Loucy (cell line): Measurements from ENCODE around the gene DPEP3.

Experiments used
- H2AFZ ChIP-seq: fragments of 200-600 bp; sonication (generic); 2 replicates; pipeline ENCODE4 v1.6.0; 2016; ENCODE audit warnings: antibody characterized with exemption, mild to moderate bottlenecking, low read length, moderate library complexity
- H3F3A ChIP-seq: fragments of 200-600 bp; 2 replicates; pipeline ENCODE4 v1.6.0; 2016; ENCODE audit warnings: antibody characterized with exemption, low read depth, mild to moderate bottlenecking
- H3K27me3 ChIP-seq: fragments of 200-600 bp; sonication (generic); 2 replicates; pipeline ENCODE4 v1.6.1; 2014; ENCODE audit warnings: low read length, mild to moderate bottlenecking; ENCODE audit not compliant: insufficient read depth, poor library complexity, severe bottlenecking
- H3K36me3 ChIP-seq: fragments of 200-600 bp; sonication (generic); 2 replicates; pipeline ENCODE4 v1.6.1; 2016; ENCODE audit warnings: low read length; ENCODE audit not compliant: insufficient read depth
- H3K4me1 ChIP-seq: fragments of 200-600 bp; sonication (generic); 2 replicates; pipeline ENCODE4 v1.5.1; 2014; ENCODE audit warnings: low read length, mild to moderate bottlenecking; ENCODE audit not compliant: insufficient read depth, poor library complexity, severe bottlenecking
- H3K4me2 ChIP-seq: fragments of 200-600 bp; sonication (generic); 2 replicates; pipeline ENCODE4 v1.6.0; 2014; ENCODE audit warnings: antibody characterized with exemption, low read length, low read depth, mild to moderate bottlenecking; ENCODE audit not compliant: poor library complexity, severe bottlenecking
- H3K4me3 ChIP-seq: fragments of 200-600 bp; sonication (generic); 2 replicates; pipeline ENCODE4 v1.5.1; 2014; ENCODE audit warnings: low read length, mild to moderate bottlenecking, mixed read lengths; ENCODE audit not compliant: poor library complexity, severe bottlenecking
- H3K79me2 ChIP-seq: fragments of 200-600 bp; sonication (generic); 2 replicates; pipeline ENCODE4 v1.6.1; 2014; ENCODE audit warnings: low read length; ENCODE audit not compliant: insufficient read depth
- H3K9ac ChIP-seq: fragments of 200-600 bp; sonication (generic); 2 replicates; pipeline ENCODE4 v1.6.0; 2014; ENCODE audit warnings: mild to moderate bottlenecking, low read depth, low read length, moderate library complexity; ENCODE audit not compliant: poor library complexity, severe bottlenecking
- H3K9me2 ChIP-seq: fragments of 200-600 bp; sonication (generic); replicated peaks from 2 replicates; pipeline ENCODE4 v1.6.1; 2016; ENCODE audit warnings: low read depth, low read length, mixed read lengths
- H3K9me3 ChIP-seq: fragments of 200-600 bp; sonication (generic); 2 replicates; pipeline ENCODE4 v1.6.1; 2014; ENCODE audit warnings: mild to moderate bottlenecking, antibody characterized with exemption, low read length, low read depth; ENCODE audit not compliant: insufficient read depth
- H4K20me1 ChIP-seq: fragments of 200-600 bp; sonication (generic); 2 replicates; pipeline ENCODE4 v1.6.0; 2014; ENCODE audit warnings: antibody characterized with exemption, low read length, mild to moderate bottlenecking; ENCODE audit not compliant: insufficient read depth, poor library complexity, severe bottlenecking
- EZH2phosphoT487 ChIP-seq: fragments of 200-600 bp; IDR thresholded peaks from 2 replicates; pipeline ENCODE4 v1.6.1; 2018; ENCODE audit warnings: antibody characterized with exemption, mild to moderate bottlenecking, moderate library complexity, borderline replicate concordance
- TF ChIP-seq, protein P1 (sequence below): fragments of 200-600 bp; sonication (generic); conservative IDR thresholded peaks from 2 replicates; pipeline ENCODE4 v1.5.1; 2014; ENCODE audit warnings: mild to moderate bottlenecking, antibody characterized with exemption, low read length

DPEP3 gene

DNA sequence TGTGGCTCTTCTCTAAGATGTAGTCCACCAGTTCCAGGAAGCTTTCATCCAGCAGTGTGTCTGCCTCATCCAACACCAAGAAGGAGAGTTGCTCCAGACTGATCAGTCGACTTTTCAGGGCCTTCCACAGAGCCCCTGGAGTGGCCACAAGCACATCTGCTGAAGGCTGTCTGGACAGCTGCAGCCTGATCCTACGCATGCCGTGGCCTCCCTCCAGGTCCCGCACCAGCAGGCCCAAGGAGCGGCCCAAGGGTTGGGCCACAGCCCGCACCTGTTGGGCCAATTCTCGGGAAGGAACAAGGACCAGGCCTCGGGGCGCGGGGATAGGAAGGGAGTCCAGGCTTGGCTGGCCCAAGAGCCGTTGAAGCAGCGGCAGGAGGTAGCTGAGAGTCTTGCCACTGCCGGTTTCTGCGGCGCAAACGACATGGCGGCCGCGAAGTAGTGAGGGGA lies 42.0 kb upstream of the DPEP3 start:
- Histone ChIP-seq H3K4me2 (peak overlapping the region; percentile 92), H3K4me3 (peak overlapping the region; percentile 95), H2AFZ (peak overlapping the region; percentile 85; the same call in 1 of the 2 replicates), H3K36me3 (no peaks in the 10 kb centered on the region), H4K20me1 (peaks cover 4% of the 10 kb centered on the region), H3K27me3 (peaks cover 4% of the 10 kb centered on the region), H3F3A (no peaks in the 10 kb centered on the region), H3K4me1 (peaks cover 26% of the 10 kb centered on the region), H3K79me2 (peaks cover 39% of the 10 kb centered on the region), H3K9ac (peak overlapping the region; percentile 87), H3K9me3 (no peaks in the 10 kb centered on the region), H3K9me2 (no peaks in the 10 kb centered on the region)
- TF ChIP-seq EZH2phosphoT487: no peak
- TF ChIP-seq, protein P1, sequence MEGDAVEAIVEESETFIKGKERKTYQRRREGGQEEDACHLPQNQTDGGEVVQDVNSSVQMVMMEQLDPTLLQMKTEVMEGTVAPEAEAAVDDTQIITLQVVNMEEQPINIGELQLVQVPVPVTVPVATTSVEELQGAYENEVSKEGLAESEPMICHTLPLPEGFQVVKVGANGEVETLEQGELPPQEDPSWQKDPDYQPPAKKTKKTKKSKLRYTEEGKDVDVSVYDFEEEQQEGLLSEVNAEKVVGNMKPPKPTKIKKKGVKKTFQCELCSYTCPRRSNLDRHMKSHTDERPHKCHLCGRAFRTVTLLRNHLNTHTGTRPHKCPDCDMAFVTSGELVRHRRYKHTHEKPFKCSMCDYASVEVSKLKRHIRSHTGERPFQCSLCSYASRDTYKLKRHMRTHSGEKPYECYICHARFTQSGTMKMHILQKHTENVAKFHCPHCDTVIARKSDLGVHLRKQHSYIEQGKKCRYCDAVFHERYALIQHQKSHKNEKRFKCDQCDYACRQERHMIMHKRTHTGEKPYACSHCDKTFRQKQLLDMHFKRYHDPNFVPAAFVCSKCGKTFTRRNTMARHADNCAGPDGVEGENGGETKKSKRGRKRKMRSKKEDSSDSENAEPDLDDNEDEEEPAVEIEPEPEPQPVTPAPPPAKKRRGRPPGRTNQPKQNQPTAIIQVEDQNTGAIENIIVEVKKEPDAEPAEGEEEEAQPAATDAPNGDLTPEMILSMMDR: no peak

DNA sequence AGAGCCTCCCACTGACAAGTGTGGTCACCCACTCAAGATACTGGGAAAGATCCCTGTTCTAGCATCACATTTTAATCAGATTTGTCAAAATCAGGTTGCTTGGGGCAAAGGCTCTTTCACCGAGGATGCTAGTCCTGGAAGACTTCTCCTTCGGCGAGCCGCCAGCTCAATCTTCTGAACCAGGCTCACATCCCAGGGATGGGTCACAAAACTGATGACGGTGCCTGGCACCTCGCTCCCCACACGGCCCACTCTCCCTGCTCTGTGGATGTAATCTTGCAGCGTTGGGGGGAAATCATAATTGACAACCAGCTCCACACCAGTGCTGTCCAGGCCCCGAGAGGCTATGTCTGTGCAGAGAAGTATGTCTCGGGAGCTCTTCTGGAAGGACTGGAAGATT lies 41.2 kb upstream of the DPEP3 start:
- Histone ChIP-seq H3K27me3 (peaks cover 4% of the 10 kb centered on the region), H2AFZ (no peak overlapping the region), H3K9ac (peak overlapping the region; percentile 87), H3K4me3 (peak overlapping the region; percentile 95), H4K20me1 (peaks cover 4% of the 10 kb centered on the region), H3K4me2 (peak overlapping the region; percentile 92), H3K79me2 (peaks cover 39% of the 10 kb centered on the region), H3K9me2 (no peaks in the 10 kb centered on the region), H3K9me3 (no peaks in the 10 kb centered on the region), H3K36me3 (no peaks in the 10 kb centered on the region), H3F3A (no peaks in the 10 kb centered on the region), H3K4me1 (peaks cover 26% of the 10 kb centered on the region)
- no peak for TF ChIP-seq EZH2phosphoT487
- TF ChIP-seq, protein P1: no peak

DNA sequence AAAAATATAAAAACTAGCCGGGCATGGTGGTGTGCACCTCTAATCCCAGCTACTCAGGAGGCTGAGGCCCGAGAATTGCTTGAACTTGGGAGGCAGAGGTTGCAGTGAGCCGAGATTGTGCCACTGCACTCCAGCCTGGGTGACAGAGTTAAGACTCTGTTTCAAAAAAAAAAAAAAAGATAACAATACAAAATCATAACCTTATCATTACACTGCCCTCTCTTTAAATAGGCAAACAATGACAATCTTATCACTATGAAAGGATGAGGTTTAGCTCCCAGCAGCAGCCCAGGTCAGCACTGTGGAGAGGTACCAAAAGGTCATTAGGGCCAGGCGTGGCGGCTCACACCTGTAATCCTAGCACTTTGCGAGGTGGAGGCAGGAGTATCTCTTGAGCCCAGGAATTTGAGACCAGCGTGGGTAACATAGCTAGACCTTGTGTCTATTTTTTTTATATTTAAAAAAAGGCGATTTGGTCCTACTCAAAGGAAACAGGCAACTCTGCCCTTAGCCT lies 38.9 kb upstream of the DPEP3 start:
- no peaks in the 10 kb centered on the region for H3K9me2 ChIP-seq
- H3K36me3 ChIP-seq: no peaks in the 10 kb centered on the region
- no peak overlapping the region for H3K4me2 ChIP-seq
- no peak overlapping the region for H3K9ac ChIP-seq
- H2AFZ ChIP-seq: no peak overlapping the region
- H3K9me3 ChIP-seq: no peaks in the 10 kb centered on the region
- H3F3A ChIP-seq: no peaks in the 10 kb centered on the region
- peaks cover 4% of the 10 kb centered on the region for H4K20me1 ChIP-seq
- TF ChIP-seq EZH2phosphoT487: no peak
- TF ChIP-seq, protein P1: no peak
- H3K4me1 ChIP-seq: peaks cover 23% of the 10 kb centered on the region
- H3K27me3 ChIP-seq: peaks cover 4% of the 10 kb centered on the region
- H3K79me2 ChIP-seq: peaks cover 32% of the 10 kb centered on the region
- no peak overlapping the region for H3K4me3 ChIP-seq
